ENCODE results near the gene KCNMB2.
A peak's percentile ranks its signal among the peaks of the same experiment; 100 is the strongest.

The KCNMB2 gene

DNA sequence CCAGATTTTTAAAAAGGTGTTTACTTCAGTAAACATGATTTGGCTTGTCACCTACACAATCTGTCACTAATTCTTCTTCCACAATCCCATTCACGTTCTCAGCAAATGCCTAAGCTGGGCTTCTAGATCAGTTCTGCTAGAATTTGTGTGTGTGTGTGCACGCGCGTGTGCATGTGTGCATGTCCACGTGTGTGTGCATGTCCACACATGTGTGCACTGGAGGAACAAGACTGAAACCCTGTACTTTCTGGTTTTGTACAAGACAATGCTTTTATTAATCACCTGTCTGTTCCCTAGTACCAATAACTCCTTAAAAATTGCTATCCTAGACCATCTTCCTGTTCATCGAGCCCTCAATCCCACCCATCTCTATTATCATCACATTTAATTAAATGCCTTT is 229.2 kb downstream of the KCNMB2 start:
- DNase-seq: no peak

DNA sequence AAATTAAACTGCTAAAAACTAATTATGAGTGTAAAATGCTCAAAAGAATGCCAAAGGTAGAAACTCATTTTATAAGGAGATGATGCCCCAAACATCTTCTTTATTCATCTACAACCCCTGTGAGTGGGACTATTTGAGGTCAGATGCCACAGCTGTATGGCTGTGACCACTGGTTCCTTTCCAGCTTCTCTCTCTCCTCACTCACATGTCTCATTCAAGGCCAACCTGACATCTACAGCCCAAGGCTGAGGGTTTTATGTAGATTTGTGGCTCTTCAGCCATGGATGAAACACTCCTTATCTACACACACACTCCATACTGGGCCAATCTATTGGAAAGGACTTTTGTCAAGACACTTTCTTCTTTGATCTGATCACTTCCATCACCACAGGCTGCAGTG is 231.3 kb downstream of the KCNMB2 start:
- DNase-seq: no peak

DNA sequence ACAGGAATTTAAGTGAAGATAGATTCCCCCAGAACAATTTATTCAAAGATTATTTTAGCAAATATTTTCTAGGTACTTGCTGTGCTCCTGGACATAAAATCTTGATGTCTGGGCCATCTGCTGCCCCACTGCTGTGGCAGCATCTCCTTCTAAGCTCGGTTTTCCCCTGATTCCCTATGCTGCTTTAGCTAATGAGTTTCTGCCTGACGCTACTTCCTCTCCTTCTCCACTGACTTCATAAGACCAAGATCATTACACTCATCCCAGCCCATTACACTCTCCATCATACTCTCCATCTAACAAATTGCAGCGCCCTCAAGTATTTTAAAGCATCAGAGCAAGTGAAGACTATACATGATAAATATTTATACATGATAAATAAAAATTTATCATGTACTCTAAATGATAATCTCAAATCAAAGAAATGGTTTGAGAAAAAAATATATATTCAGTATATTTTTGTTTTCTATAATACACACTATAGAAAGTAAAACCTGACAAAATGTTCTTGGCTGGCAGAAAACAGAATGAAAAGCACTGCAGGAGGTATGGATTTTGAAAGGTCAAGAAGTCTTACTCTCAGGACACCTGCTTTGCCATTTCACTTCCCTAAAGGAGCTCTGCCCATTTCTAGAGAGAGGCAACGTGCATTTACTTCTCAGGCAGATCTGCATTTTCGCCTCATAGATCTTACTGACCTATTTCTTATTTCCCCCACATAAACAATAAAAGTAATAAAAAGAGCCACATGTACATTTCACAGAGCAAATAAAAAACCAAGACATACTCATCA is 232.0 kb downstream of the KCNMB2 start:
- DNase-seq: no peak

DNA sequence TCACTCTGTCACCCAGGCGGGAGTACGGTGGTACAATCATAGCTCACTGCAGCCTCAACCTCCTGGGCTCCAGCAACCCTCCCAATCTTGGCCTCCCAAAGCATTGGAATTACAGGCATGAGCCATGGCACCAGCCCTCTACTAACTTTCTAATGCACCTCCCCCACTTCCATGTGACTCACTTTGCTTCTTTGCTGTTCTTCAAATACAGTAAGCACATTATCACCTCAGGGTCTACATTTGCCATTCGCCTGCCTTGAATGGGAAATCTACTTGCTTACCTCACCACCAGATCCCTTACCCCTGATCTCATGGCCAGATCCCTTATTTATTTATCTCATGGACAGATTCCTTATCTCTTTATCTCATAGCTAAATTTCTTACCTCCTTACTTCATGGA is 235.3 kb downstream of the KCNMB2 start:
- DNase-seq: no peak

DNA sequence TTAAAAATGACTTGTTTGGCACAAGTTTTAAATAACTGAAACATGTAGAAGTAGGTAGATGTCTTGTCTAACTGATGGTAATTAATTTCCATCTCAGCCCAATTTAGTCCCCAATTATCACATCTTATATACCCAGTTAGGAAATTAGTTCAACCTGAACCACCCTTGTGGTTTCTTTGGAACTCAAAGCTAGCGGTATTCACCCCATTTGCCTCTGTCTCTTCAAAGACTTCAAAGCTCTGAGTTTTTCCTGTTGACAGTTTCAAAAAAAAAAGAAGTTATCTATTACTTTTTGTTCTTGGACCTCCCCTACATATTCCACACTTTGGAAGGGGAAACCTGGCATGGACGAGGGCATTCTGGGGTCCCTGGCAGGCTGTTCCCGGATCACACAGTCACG is 236.5 kb downstream of the KCNMB2 start:
- no peak for DNase-seq

DNA sequence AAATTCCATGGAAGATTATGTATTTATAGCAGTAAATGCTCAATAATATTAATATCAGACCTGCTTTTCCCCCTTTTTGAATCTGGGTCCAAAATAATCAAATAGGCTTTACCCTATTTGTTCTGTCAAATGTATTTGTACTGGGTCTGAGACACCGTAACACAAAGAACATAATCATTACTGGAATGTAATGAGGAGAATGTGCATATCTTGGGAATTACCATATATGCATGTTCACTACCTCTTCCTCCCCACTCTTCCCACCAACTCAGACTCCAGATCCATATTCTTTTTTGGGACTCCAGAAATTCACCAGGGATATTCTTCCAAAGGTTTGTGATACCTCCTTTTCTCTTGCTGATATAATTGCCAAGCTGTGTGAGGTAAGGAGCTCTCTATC is 237.1 kb downstream of the KCNMB2 start:
- DNase-seq: no peak

DNA sequence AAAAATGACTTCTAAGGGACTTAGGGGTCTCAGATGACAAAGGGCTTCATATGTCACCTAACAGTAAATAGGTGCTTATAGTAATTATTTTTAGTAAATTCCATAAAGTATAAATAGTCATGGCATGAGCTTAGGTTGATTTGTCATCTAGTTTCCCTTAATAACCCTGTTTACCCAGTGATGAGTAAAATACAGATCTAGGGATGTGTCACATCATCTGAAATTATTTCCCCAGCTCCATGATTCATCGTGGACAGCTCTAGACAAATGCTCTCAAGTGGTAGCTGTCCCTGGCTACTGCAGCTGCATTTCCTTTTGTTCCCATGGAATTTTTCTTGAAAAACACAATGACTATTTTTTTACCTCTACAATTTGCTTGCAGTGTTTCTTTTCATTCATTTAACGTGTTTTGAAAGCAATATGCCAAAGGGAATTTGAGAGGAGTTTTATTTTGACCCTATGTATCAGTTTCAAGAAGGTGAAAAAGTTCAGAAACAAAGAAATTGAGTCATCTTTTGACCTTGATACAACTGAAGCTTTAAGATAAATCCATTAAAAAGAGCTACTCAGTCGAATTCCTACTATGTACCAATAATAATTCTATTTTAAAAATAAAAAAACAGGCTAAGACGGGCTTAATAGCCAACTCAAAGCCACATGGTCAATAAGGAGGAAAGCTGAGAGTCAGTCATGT is 241.6 kb downstream of the KCNMB2 start:
- no peak for DNase-seq

DNA sequence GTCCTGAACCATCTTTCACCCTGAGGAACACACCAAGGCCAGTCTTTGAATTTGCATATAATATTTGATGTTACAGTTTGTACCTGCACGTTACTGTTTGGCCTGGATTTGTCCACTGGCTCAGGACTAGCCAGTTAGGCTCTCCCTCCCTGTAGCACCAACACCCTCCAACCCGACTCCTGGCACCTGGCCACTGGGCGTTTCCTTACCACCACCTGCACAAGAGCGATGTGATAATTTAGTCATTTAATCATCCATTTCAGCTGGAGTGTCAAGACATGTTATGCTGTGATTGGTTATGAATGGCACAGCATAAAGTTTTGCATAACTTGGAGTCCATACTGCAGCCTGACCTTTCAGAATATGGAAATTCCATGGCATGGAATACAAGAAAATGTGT is 242.4 kb downstream of the KCNMB2 start:
- DNase-seq: no peak

DNA sequence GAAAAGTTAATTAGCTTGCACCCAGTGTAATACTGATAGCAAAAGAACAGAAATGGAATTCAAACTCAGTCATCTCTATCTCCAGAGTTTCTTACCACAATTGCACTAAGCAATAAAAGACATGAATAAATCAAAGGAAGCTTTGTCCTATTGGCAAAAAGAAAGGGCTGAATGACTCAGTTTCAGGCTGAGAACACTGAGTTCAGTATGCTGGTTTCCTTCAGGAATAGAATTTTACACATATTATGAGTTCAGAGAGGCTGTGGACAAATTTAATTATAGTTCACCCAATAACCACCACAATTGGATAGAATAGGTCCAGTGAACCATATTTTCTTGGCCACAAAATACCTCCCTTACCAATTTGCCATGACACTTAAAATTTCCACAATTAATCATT is 249.7 kb downstream of the KCNMB2 start:
- DNase-seq: no peak

DNA sequence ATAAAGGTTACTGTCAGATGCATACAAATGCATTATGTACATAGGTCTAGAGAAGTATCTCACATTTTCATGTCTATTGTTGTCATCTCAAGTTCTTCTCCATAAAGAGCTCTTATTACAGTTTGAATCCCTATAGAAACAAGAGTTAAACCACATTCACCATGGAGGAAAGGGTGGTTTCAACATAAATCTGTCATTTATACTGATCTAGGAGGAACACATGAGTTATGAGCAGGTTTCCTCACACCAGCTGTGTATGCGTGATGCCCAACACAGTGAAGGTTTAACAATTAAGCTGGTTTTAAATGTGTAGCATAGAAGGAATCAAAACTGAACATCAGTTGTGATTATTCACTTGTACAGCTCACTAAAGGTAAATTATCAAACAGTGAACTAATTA is 251.7 kb downstream of the KCNMB2 start:
- no peak for DNase-seq

DNA sequence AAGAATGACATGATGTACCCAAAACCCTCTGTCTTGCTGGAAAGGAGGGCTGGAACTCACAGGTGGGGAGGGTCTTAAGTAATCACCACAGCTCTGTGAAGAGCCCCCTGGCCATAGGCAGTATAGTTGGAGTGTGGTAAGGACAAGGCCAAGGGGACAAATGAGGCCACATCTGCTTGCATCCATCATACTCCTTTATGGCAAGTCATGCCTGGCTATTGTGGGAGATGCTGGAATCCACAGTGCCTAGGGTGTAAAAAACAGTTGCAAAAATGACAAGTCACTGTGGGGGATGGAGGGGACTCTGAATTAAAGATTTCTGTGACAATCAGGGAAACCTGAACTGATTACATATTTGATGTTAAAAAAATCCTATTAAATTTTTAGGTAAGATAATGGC is 258.5 kb downstream of the KCNMB2 start:
- no peak for DNase-seq

DNA sequence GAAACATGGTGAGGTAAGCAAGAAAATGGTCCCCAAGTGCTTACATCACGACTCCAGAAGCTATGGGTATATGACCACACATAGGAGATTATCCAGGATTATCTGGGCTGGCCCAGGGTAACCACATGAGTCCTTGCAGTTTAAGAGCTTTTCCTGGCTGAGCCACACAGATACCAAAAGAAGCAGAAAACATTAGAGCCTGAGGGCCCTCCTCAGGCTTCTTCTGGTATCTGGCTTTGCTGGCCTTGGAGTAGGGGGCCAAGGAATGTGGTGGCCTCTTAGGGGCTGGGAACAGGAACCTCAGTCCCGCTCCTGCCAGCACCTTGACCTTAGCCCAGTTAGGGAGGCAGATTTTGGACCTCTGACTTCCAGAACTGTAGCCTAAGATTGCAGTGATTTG is 259.1 kb downstream of the KCNMB2 start:
- no peak for DNase-seq

DNA sequence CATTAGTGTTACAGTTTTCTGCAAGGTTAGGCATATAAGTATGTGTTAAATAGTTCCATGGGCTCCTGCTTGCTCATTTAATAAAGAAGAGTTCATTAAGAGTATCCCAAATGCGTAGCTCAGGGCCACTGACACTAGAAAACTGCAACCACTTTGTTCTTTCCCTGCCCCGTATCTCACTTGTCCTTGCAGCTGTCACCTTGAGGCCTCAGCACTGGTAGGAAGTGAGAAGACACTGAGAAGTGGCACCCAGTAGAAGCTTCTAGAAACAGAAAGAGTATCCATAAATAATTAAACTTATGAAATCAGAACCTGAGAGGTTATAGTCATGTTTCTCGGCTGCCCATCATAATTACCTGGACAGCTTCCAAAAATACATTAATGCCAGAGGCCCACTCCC is 266.0 kb downstream of the KCNMB2 start:
- DNase-seq: no peak

DNA sequence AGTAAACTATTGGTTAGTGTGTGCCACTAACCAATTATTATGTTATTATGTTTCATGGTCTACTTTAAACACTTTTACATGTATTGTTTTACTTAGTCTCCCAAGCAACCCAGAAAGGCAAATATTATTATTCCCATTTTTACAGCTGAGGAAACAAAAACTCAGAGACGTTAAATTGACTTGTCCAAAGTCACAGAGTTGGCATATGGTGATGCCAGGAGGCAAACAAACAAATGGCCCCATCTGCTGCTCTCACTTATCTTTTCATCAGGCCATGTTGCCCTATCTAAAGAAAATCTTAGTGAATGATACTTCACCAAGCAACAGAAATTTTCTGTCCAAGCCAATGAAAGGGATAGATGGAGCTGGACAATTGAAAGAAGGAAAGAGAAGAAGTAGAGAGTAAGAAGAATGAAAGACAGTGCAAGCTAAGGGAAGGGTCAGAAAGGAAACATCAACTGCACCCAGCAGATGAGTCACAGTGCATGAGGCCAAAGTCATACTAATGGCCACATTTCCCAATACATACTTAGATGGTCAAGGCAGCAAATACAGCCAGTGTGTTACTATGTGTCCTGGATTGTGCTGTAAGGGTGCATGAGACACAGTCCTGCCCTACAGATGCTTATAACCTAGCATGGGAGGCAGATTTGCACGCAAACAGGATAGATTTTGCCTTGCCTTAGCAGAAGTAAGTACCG is 266.9 kb downstream of the KCNMB2 start:
- DNase-seq: no peak

DNA sequence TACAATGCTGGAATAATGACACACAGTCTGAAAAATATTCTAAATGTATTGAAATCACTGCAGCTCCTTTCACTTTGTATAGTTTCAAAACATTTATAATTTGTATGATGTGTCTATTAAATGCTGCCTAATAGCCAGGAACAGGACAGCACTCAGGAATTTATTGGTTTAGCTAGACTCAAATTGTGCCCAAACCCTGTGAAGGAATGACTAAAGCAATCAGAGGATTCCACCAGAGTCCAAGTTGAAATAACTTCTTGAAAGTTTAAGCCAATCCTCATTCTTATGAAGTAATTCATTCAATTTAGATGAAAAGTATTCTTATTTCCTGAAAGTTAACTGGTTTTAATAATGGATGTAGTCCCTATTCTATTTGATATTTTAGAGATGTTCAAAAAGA is 268.4 kb downstream of the KCNMB2 start:
- DNase-seq: no peak

DNA sequence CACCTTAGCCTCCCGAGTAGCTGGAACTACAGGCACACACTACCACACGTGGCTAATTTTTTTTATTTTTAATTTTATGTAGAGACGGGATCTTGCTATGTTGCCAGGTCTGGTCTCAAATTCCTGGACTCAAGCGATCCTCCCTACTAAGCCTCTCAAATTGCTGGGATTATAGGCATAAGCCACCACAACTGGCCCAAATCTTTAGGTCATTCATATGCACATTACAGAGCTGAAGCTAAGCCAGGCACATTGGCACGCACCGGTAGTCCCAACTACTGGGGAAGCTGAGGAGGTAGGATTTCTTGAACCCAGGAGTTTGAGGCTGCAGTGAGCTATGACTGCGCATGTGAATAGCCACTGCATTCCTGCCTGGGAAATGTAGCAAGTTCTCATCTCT is 269.5 kb downstream of the KCNMB2 start:
- no peak for DNase-seq

DNA sequence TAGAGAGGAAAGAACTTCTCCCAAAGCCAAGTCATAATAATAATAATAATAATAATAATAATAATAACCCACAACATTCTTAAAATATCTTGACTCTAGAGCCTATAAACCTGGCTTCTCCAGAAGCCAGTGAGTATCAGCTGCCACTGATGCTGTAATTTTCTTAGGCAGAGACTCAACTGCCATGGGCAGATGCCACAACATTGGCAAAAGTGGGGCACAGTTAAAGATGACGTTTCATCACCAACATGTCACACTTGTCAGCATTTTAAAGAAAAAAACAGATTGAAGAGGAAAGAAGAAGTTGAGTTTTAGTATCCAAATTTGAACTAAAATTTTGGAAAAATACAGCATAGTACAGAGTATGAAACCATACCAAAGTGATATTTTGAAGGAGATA is 270.4 kb downstream of the KCNMB2 start:
- DNase-seq: no peak

DNA sequence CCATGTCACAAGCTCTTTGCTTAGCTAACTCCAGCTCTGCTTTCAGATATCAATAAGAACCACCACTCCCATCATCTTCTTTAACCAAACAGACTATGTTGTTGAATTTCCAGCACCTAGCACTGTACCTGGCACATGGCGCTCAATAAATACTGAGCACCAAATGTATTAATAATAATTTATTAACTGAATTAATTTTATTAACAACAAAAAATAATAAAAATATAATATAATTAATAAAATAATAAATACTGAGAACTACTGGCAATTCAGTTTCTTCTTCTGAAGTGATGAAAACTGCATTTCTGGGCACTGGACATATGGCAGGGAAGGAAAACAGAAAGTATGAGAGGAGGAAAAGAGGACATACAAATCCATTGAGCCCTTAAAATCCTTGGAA is 271.5 kb downstream of the KCNMB2 start:
- no peak for DNase-seq

DNA sequence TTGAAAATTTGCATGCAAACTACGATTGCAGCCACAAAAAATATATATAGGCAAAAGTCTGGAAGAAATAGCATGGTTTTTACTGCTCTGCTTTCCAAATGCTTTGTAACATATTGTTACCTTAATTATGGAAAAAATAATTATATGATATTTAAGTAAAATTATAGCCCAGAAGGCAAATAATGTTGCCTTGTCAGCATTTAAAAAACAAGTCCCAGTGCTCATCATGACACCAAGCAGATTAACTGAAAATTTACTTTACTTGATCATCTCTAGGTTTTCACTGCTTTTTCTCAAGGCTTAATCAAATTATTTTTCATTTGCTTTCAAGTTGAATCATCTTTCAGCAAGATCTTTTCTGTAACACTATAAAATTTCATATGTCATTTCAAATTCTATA is 272.5 kb downstream of the KCNMB2 start:
- DNase-seq: no peak

DNA sequence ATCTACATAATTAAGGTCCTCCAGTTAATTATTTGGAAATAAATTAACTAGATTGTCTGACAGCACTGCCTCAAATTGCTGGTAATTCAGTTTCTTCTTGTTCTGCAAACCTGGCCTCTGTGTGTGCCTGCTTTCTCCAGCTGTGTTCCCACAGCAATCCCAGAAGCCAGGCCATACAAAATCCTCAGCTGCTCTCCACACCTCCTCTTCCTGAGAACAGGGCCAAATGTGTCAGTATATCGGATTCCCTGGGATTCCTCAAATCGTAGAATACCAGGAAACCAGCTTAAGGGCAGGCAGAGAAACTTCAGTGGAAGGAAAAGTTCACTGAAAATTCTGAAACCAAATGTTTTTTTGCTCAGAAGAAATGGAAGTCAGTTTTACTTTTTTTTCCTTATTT is 273.9 kb downstream of the KCNMB2 start:
- DNase-seq: peak; percentile 79

DNA sequence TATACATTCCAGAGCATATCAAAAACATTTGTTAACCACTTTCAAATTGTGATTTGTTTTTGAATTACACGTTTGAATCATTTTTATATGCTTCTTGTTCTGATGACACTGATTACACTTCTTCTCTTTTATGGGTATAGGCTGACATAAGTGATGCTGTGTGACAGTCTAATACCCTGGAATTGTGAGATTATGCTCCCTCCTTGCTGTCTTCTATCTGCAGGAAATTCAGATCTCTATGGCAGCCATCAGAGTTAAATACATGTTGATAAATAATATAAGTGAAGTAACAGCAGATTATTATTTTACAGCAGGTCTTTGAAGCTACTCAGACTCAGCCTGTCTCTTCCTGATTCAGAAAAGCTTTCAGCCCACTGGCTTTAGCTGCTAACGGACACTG is 286.5 kb downstream of the KCNMB2 start:
- DNase-seq: no peak

DNA sequence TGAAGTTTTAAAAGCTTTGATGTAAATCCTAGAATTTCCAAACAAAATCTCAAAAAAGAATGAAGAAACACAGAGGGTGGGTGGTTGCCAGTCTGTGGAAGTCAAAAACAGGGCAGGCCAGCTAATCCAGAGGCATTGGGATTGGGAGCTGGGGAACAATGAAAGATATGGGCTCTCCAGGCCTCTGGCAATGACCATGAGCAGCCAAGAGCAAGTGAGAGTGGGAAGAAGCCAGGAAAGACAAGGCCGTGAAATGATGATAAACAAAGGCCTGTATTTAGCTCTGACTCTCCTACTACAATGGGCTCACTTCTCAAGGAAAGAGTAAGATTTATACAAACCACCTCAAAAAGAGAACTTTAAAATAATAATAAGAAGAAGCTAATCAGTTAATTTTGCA is 286.9 kb downstream of the KCNMB2 start:
- no peak for DNase-seq

DNA sequence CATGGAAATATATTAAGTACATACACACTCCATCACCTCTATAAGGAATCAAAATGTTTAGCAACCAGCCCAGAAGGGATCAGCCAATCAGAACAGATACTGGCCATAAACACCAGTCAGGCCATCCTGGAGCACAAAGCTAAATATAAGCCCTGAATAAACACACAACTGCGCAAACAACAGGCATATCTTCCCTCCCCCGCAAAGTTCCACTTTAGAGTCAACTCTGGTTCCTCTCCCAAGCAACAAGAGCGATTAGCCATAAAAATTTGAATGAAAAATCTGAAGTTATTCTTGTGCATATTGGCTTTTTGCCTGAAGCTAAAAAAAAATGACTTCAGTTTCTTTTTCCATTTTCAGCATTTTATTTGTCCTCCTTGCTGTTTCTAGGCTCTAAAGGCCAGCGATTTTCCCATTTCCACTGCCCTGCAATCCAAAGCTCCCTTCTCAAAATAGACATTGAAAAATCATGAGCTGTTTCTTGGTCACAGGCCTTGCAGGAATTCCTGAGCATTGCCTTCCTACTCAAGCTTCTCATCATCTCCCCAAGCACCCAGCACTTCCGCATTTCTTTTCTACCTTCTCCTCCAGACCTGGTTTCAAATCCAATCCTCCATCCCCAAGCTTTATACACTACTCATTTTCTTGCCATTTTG is 287.5 kb downstream of the KCNMB2 start:
- DNase-seq: peak; percentile 30

All from femur (tissue), 1 donor.